GM21528 (cell line): ENCODE data around the gene ANKRD17.
A peak's percentile ranks its signal among the peaks of the same experiment; 100 is the strongest.
"Not testable (repeated sequence)": the region's sequence is repeated elsewhere in the genome, so short reads cannot be mapped to it uniquely, and the experiment has no call there.

Experiments used
- ATAC-seq: cut with Tn5 transposase; IDR thresholded peaks from one replicate; pipeline ENCODE4 v1.9.1; 2021; ENCODE audit warnings: mild to moderate bottlenecking, moderate library complexity; ENCODE audit not compliant: unreplicated experiment, low FRiP score

Gene ANKRD17

GRCh38 chr4:73248821-73249220, 9.8 kb downstream of the ANKRD17 start:
- ATAC-seq, result no peak

GRCh38 chr4:73248416-73248815, 10.2 kb downstream of the ANKRD17 start:
- ATAC-seq, result no peak

- no peak for ATAC-seq
Observed at GRCh38 chr4:73247100-73247499, 11.5 kb downstream of the ANKRD17 start.

- ATAC-seq, result no peak
Observed at GRCh38 chr4:73245955-73246354, 12.6 kb downstream of the ANKRD17 start.

GRCh38 chr4:73244945-73245601, 13.5 kb downstream of the ANKRD17 start:
- no peak for ATAC-seq

- ATAC-seq, result no peak
Observed at GRCh38 chr4:73237044-73237443, 21.6 kb downstream of the ANKRD17 start.

GRCh38 chr4:73236151-73236550, 22.4 kb downstream of the ANKRD17 start:
- no peak for ATAC-seq

GRCh38 chr4:73234712-73235111, 23.9 kb downstream of the ANKRD17 start:
- no peak for ATAC-seq

GRCh38 chr4:73231518-73232487, 26.8 kb downstream of the ANKRD17 start:
- ATAC-seq, result no peak

GRCh38 chr4:73230865-73231517, 27.6 kb downstream of the ANKRD17 start:
- ATAC-seq, result no peak

GRCh38 chr4:73228800-73229199, 29.8 kb downstream of the ANKRD17 start:
- ATAC-seq, result not testable (repeated sequence)

GRCh38 chr4:73224886-73225285, 33.7 kb downstream of the ANKRD17 start:
- no peak for ATAC-seq

GRCh38 chr4:73223258-73223650, 35.3 kb downstream of the ANKRD17 start:
- no peak for ATAC-seq

GRCh38 chr4:73222466-73223257, 35.9 kb downstream of the ANKRD17 start:
- ATAC-seq, result peak; percentile 90

GRCh38 chr4:73221734-73222133, 36.9 kb downstream of the ANKRD17 start:
- ATAC-seq, result no peak

GRCh38 chr4:73220815-73221214, 37.8 kb downstream of the ANKRD17 start:
- no peak for ATAC-seq

GRCh38 chr4:73213916-73214653, 44.5 kb downstream of the ANKRD17 start:
- no peak for ATAC-seq

- ATAC-seq, result no peak
Observed at GRCh38 chr4:73212982-73213730, 45.4 kb downstream of the ANKRD17 start.

GRCh38 chr4:73211968-73212367, 46.6 kb downstream of the ANKRD17 start:
- no peak for ATAC-seq
